ENCODE results near the gene ARHGAP10.
"Not testable (repeated sequence)": the region's sequence is repeated elsewhere in the genome, so short reads cannot be mapped to it uniquely, and the experiment has no call there.

The ARHGAP10 gene

DNA sequence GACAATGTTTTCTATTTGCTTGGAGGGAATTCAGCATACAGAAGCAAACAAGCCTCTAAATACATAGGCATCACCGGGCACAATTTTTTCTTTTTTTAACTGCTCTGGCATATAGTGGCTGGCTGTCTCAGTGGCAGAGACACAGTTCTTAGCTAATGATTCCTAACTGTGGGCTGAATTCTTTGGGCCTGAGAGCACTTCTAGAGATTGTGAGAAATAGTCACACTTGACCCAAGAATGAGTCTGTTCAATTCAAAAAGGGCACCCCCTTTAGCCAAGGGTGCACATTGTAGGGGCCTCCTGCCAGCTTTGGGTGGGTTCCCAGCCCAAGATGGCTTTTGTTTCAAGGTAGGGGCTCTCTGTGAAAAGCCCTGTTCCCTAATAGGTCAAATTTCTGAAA is 345.7 kb downstream of the ARHGAP10 start:
- no peak for DNase-seq

GRCh38 chr4:148078061-148078460 is 346.2 kb downstream of the ARHGAP10 start:
- DNase-seq, result no peak

- DNase-seq, result no peak
Measured at GRCh38 chr4:148079961-148080360, 348.1 kb downstream of the ARHGAP10 start.

- DNase-seq, result no peak
Measured at GRCh38 chr4:148081267-148081666, 349.4 kb downstream of the ARHGAP10 start.

- no peak for DNase-seq
Measured at GRCh38 chr4:148081745-148082144, 349.9 kb downstream of the ARHGAP10 start.

DNA sequence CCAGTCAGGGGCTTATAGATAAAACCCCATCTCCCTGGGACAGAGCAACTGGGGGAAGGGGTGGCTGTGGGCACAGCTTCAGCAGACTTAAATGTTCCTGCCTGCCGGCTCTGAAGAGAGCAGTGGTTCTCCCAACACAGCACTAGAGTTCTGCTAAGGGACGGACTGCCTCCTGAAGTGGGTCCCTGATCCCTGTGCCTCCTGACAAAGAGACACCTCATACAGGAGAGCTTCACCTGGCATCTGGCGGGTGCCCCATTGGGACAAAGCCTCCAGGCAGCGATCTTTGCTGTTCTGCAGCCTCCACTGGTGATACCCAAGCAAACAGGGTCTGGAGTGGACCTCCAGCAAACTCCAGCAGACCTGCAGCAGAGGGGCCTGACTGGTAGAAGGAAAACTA is 351.2 kb downstream of the ARHGAP10 start:
- not testable (repeated sequence) for DNase-seq

GRCh38 chr4:148089624-148090023 is 357.7 kb downstream of the ARHGAP10 start:
- DNase-seq, result no peak

DNA sequence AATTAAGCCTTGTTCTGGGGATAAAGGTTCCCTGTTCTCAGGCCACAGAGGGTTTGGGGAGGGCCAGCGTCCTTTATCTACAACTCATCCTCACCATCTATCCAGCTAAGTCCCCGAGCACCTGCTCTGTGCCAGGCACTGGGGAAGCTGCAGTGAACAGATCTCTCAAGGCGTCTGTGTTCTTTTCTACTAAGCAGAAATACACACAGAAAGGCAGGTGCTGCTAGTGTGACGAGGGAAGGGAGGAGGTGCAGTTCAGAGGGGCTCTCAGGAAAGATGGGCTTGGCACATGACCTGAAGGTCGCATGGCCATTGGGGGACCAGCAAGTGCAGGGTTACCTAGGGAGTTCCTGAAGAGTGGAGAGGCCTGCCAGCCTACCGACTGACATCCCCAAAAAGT is 358.1 kb downstream of the ARHGAP10 start:
- no peak for DNase-seq

DNA sequence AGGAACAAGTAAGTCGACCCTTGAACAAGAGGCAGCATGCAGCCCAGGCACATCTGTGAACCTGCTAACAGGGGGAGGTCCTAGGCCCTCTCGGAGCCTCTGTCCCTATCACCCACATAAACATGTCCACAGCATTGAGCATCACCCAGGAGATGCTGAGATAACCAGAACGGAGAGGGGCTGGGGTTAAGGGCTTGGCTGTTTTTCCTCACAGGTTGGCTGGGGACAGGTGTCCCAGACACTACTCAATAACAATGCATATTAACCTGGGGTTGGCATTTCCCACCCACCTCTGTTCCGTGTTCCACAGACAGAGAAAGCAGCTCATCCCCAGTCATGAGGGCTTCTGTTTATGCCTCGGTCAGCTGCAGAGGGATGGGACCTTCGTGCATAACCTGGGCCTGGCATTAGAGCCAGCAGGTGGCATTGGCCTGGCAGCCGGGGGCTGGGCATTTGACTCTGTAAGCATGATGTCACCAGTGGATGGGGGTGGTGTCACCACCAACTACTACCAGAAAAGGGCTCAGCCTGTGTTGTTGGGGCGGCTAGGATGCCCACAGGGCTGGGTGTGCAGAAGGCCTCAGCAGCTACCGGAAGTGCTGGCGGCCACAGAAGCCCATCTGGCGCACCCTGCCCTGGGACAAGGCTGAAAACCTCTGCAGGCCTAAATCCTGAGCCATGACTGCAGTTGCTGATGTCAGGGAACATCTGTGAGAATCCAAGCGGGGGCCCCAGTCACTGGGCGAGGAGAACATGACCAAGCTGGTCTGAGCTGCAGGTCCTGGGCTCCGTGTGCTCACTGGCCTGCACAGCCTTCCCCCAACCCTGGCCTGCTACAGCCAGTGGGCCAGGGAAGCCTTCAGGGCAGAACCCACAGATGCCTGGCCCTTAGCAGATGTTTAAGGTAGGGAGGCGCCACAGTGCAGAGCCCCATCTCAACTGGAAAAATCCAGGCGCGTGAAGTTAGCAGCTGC is 358.9 kb downstream of the ARHGAP10 start:
- DNase-seq, result no peak

DNA sequence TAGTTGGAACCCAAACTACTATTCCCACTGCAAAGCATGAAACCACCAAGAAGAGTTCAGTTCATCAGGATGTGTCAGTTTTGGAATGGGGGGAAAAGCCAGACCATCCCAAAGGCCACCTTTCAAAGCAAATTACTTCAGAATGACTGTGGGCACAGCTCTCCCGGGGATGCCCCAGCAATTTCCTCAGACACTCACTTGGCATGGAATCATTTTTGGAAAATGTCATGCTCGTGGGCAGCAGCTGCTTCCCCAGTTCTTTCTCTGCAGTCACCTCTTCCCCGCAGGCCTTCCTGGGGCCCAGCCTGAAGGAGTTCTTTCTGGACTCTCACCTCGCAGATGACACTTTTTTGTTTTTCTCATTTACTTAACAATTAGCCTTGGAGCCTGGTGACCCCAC is 360.0 kb downstream of the ARHGAP10 start:
- no peak for DNase-seq

DNA sequence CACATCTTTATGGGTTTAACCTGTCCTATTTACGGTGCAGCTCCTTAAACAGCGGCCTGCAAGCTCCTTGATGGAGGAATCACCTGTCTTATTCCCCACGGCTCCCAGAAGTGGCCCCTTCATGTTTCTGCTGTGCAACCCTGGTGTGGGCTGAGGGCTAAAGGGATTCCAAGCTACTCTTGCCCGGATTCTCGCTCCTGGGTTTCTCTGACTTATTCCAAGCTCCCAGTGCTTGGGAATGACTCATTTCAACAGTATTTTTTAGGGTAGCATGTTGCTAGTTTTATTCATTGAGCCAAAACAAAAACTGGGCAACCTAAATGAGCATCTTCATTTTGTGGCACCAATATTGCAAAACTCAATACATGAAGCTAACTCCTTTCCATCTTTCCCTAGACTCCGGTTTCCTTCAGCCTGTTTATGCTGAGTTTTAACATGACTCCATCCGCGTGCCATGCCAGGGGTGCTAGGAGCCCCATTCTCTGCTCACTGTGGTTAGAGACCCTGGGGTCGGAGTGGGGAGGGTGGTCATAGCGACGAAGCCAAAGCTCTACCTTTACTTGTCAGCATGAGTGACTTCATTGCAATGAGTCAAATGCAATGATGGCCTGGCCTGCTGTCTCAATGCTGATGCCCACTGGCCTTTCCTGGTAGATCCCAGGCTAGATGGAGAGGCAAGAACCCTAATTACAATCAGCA is 360.6 kb downstream of the ARHGAP10 start:
- no peak for DNase-seq

DNA sequence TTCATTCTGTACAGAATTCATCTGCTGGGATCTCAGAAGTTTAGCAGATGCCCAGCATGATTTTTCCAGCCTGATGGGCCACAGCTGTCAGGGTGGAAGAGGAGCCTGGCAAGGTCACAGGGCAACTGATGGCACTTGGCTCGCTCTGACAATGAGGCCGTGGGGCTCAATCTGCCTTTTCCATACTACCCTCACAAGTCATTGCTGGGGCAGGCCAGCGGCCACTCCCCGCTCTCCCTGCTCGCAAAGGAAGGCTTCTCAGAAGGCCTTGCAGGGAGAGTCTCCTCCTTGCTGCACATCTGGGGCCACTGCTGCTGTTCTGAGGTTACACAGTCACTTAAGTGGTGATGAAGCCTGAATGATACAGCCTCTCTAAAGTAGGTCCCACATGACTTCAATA is 361.2 kb downstream of the ARHGAP10 start:
- DNase-seq, result no peak

GRCh38 chr4:148094149-148094548 is 362.3 kb downstream of the ARHGAP10 start:
- no peak for DNase-seq

GRCh38 chr4:148095346-148095923 is 363.5 kb downstream of the ARHGAP10 start:
- no peak for DNase-seq

DNA sequence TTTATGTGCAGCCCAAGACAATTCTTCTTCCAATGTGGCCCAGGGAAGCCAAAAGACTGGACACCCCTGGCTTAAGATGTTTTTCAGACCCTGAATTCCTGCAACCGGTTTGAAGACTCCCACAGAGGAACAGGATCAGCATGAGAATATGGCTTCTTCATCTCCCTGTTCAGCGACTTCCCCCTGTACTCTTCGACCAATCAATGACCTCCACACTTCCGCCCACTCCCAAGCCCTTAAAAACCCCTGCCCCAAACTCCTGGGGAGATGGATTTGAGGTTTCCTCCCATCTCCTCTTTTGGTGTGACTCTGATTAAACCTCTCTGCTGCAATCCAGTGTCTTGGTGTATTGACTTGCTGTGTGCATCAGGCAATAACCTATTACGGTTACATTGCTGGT is 365.9 kb downstream of the ARHGAP10 start:
- no peak for DNase-seq

DNA sequence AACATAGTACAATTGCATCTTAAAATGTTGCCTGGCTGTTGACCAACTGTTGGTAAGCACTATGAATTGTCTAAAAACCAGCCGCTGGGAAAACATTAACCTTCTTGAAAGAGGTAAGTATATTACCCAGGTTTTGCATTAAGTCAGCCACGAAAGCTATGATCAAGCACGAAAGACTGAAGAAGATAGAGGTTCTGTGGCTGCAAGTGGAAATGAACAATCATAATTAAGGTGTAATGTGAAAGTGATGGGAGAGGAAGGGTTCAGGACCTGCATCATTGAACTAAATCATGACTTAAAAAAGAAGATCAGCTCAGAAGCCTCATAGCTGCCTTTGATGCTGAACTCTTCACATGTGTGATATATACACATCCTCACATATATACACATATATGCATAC is 369.3 kb downstream of the ARHGAP10 start:
- no peak for DNase-seq

GRCh38 chr4:148101790-148102189 is 369.9 kb downstream of the ARHGAP10 start:
- DNase-seq, result no peak

DNA sequence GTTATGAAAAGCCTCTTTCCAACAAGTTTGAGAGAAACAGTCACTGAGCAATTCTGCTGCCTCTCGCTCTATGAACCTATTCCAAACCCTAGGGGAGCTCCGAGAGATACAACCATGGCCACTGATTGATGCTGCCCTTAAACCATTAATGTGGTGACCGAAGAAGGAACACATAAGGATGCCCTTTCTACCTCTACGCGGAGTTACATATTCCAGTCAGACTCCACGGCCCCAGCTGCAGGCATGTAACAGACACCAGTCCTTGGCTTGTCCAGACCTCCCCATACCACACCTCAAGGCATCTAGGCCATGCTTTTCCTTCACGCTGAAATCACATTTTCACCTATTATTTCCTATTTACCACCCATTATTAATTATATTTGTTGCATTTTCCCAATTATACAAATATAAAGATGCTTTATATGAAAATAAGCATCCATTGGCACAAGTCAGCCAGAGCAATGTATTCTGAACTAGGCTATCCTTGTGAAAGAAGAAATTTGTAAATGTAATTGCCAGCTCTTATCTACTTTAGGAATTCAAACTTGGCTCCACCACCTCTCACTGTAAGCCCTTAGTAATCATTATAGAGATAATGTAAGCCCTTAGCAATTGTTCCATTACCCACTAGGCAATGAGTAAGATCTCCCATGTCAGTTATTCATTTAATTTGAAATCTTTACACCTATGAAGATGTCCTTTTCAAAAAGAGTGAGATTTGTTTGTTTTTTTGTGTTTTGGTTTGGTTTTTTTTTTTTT is 371.9 kb downstream of the ARHGAP10 start:
- DNase-seq, result no peak

- no peak for DNase-seq
Measured at GRCh38 chr4:148108766-148109165, 376.9 kb downstream of the ARHGAP10 start.

DNA sequence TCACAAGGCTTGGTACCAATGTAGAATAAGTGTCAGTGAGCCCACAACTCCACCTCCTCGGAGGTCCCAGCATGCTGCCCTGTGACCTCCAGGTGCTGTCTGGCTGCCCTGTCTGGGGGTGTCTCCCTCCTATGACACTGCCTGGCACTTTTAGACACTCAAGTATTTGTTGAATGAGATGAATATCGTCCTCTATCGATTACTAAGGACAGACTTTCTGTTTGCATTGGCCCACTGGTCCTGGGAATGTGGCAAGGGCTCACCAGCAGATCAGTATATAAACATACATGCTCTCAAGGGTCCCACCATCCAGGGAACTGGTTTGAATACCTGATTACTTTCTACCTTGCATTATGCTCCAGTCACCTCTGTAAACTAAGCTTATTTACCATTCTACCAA is 377.3 kb downstream of the ARHGAP10 start:
- DNase-seq, result no peak

DNA sequence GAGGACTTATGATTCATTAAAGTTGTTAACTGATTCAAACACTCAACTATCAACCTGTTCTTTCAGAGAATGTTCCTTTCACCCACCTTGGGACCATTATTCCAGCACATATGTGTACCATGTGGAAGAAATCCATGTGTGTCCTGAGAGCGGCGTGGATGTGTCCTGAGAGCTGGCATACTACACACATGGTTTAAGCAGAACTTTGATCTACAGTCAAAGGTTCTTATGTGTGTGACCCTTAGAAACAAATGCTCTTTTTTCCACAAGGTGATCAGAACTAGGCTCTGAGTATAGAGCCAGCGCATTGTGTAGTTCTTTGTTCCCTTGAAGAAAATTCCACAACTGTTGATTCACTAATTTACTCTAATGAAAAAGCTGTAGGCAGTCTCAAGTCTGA is 378.3 kb downstream of the ARHGAP10 start:
- DNase-seq, result no peak

DNA sequence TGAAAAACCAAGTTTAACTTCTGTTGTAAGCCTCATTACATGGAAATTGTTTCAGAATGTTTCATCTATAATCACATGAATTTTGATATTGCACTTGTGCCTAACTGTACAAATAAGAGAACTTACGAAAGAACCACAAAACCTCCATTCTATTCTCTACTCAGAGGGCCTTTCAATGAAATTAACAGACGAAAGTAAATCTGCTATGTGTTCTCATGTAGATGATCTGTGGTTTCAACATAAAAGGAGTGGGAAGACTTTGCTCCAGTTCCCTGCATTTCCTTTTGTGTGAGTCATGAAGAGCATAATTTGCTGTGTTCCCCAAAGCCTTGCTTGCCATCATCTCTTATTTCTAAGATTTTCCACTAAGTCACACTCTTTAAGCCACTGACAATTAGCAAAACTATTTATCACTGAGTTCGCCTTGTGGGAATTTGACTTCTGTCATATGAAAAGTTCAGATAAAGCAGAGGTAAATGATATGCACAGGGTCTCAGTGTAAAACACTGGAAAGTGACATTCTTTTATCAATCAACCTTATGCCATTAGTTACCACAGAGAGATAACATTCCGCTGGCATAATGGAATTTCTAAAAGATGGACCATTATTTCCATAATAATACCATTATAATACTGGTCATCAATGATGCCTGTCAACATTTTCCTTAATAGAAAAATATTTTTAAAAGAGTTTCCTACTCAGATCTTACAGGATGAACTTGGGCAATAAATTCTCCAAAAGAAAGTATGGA is 380.5 kb downstream of the ARHGAP10 start:
- DNase-seq, result no peak
